ENCODE measurements around the gene RUNDC3A.
A peak's percentile ranks its signal among the peaks of the same experiment; 100 is the strongest.
"Not testable (repeated sequence)": the region's sequence is repeated elsewhere in the genome, so short reads cannot be mapped to it uniquely, and the experiment has no call there.

RUNDC3A gene

GRCh38 chr17:44321246-44322120, 13.1 kb downstream of the RUNDC3A start:
- no peak for DNase-seq

GRCh38 chr17:44322236-44322895, 14.0 kb downstream of the RUNDC3A start:
- no peak for DNase-seq

- DNase-seq, result no peak
Observed at GRCh38 chr17:44323359-44324091, 15.1 kb downstream of the RUNDC3A start.

- DNase-seq, result no peak
Observed at GRCh38 chr17:44324092-44324570, 15.7 kb downstream of the RUNDC3A start.

GRCh38 chr17:44324571-44325275, 16.3 kb downstream of the RUNDC3A start, which contains the start of gene SLC25A39:
TSS of gene SLC25A39 (minus strand) at chr17:44324823. CDS start at chr17:44323562, 1,261 bp downstream.
- peak; percentile 68 for DNase-seq

- DNase-seq, result peak; percentile 95
Observed at GRCh38 chr17:44326861-44327444, 18.6 kb downstream of the RUNDC3A start.

GRCh38 chr17:44327715-44328449, 19.5 kb downstream of the RUNDC3A start:
- DNase-seq, result no peak

DNA sequence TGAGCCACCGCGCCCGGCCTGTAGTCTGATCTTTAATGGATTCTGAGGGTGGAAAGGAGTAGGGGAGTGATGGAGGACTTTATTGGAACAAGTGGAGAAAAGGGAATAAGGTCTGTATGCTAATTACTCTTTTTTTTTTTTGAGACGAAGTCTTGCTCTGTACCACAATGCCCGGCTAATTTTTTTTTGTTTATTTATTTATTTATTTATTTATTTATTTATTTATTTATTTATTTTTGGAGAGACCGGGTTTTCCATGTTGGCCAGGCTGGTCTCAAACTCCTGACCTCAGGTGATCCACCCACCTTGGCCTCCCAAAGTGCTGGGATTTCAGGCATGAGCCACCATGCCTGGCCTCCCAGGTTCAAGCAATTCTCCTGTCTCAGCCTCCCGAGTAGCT, 21.1 kb downstream of the RUNDC3A start:
- DNase-seq, result not testable (repeated sequence)

DNA sequence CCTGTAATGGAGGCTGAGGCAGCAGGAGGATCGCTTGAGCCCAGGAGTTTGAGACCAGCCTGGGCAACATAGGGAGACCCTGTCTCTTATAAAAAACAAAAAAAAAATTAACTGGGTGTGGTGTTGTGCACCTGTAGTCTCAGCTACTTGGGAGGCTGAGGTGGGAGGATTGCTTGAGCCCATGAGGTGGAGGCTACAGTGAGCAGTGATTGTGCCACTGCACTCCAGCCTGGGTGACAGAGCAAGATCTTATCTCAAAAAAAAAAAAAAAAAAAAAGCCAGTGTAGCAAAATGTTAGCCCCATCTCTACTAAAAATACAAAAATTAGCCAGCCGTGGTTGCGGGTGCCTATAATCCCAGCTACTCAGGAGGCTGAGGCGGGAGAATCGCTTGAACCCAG, 21.9 kb downstream of the RUNDC3A start:
- not testable (repeated sequence) for DNase-seq

DNA sequence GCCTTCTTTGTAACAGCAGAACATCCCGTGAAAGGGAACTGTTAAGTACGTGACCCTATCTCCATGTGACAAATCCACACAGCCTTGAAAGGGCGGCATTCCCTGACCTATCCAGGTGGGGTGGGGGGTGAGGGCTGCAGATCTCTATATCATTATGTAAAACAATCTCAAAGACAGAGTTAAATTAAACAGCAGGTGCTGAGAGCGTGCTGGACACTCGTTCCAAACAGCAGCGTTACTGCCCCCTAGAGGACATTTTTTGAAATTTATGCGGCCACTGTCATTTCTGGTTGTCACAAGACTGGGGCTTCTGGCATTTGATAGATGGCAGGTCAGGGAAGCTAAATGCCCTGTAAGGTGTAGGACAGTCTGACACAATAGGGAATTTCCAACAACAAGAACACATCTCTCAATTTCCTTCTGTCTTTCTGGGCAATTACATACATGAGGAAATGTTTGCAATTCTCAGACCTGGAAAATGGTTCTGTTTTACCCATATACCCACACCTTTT, 22.9 kb downstream of the RUNDC3A start:
- DNase-seq, result peak; percentile 59

- DNase-seq, result no peak
Observed at GRCh38 chr17:44333371-44333770, 25.0 kb downstream of the RUNDC3A start.

DNA sequence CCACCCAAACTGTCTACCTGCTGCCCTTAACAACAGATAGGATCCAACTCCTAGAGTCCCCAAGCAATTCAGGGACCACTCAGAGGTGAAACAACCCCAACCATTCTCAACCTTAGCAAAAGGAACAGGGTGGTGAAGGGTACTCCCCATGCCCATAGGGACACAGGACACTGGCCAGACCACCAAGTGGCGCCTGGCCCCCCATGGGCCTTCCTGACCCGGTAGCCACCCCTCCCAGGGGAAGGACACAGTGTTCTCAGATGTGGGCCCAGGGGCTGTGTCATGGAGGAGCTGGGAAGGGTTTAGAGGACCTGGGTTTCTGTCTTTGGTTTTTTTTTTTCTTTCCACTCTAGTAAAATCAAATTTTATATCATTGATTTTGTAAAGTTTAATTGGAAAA, 25.9 kb downstream of the RUNDC3A start:
- DNase-seq, result no peak

DNA sequence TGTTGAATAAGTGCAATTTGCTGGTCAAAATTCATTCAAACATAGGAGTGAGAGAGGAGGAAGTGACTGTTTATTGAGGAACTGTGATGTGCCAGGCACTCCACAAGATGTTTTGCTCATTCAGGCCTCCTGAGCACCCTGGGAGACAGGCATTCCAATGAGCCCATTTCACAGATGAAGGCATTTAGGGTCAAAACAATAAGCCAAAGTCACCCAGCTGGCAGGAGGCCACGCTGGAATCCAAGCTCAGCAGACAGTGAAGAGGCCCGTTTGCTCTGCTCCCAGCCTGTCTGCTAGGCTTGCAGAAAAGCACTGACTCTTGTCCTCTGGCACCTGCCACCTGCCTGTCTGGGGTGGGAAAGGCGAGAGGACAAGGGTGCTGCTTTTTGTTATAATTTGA, 26.3 kb downstream of the RUNDC3A start:
- peak; percentile 45 for DNase-seq

GRCh38 chr17:44335564-44335963, 27.2 kb downstream of the RUNDC3A start:
- no peak for DNase-seq

DNA sequence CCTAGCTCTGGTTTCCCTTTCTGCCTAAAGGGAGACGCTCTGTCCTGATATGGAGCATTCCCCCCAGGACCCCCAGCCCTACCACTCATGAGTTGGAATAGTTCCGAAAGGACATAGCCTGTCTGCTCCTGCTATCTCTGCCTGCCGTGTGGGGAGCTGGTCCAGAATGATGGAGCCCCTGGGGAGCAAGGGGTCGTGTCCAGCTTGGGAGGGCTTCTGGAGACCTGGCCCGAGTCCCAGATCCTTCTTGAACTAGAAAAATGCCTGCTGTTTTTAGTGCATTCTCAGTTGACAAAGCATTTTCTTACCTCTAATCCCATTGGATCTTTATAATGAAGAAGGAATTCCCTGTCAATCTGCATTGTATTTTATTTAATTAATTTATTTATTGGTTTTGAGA, 27.6 kb downstream of the RUNDC3A start:
- DNase-seq, result no peak

DNA sequence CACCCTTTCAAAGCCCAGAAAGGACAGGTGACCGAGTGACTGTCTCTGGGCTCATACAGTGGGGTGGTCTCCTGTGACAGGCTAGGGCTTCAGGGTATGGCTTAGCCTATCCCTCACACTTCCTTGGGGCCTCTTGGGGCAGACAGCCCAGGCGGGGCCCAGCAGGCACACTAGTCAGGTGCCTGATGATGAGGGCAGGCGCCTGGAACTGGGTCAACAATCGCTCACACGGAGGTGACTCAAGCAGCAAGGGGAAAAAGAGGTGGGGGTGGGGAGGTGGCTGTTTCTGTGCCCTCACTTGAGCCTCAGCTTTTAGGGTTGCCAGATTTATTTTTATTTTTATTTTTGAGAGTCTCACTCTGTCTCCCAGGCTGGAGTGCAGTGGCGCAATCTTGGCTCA, 30.3 kb downstream of the RUNDC3A start:
- DNase-seq, result peak; percentile 16

DNA sequence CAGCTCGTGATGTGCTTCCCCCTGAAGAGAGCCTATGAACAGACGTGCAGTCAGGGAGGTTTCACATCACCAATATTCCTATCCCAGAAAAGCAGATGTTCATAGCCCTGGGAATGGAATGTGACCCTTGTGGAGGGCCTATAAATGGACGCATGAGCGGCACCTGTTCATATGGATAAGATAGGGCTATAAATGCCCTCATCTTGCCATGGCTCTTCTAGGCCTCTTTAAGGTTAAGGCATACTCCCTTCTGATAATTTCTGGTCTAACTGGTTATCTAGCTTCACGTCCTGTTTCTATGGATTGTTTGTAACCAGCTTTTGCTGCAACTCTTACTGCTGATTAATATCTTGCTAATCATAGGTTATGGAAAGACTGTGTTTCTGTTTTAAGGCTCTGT, 32.2 kb downstream of the RUNDC3A start:
- DNase-seq, result not testable (repeated sequence)

DNA sequence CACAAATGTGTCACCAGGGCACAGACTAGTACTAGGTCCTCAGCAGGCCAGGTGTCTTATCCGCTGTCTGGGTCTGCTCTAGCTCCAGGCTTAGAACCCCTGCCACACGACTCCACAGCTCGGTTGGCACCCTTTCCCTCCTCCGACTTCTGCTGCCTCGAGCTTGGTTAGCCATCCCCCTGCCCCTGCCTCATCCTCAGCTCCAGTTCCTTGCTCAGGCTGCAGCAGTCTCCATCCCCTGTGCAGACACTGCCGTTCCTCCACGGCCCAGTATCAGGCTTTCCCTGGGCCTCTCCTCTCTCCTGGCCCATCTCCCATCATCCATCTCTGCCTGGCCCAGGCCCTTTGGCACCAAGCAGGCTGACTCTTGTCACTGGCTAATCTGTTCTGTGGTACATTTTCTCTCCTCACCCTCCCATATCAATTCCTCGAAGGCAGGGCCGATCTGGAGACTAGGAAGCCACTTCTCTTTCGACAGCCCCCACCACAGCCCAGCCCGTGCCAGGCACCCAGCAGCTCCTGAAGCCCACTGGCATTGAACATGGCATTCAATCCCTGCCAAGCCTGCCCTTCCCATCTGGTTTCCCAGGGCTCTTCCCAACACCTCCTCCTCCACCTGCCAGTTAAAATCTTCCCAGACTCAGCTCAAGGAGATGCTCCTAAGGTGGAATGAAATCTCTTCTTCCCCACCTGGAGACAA, 35.3 kb downstream of the RUNDC3A start:
- no peak for DNase-seq

- DNase-seq, result peak; percentile 99
Observed at GRCh38 chr17:44344939-44345453, 36.6 kb downstream of the RUNDC3A start, which contains the start of gene GRN. TSS of gene GRN (plus strand) at chr17:44345302. CDS start at chr17:44349165, 3,863 bp downstream.

DNA sequence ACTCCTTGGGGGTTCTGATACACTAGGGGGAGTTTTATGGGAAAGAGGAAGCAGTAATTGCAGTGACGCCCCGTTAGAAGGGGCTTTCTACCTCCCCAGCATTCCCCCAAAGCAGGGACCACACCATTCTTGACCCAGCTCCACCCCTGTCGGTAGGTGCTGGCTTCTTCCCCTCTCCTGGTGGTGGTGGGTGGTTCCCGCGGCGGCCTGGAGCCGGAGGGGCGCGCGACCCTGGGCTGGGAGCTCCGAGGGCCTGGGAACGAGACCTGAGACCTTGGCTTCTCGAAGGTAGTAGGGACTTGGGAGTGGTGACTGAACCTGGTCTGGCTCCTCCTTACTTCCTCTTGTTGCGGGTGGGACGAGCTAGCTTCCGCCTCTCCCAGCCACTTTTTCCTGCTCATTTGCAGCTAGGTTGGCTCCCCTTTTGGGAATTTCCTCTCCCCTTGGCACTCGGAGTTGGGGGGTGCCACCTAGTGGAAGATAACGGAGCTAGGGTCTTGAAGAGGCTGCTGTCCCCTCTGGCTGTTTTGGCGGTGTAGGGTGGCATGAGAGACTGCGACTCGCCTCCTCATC, 37.1 kb downstream of the RUNDC3A start:
- DNase-seq, result peak; percentile 62
